K562 (cell line): ENCODE data around the gene MRPL9. TPM values are rescaled to one million over a fixed set of nuclear protein-coding genes. Genes with fewer than 3 reads are reported as not detected.

Experiments
- SRSF7 ChIP-seq: fragments of 200-400 bp; formaldehyde crosslinking; optimal IDR thresholded peaks from 2 replicates; pipeline ENCODE3; 2017; ENCODE audit warnings: mild to moderate bottlenecking, low read depth, low read length
- polyA plus RNA-seq, 8 experiments: library from polyadenylated mRNA; depleted of rRNA in 4 of 8; stranded (reverse) in 5 of 8; unstranded in 3 of 8; fragments of >200 nt; fragmentation: Nextera tagmentation in 2 of 8; fragmentation: Illumina TruSeq in 1 of 8; extraction: Ambion mirVana in 2 of 8; extraction: Trizol in 1 of 8; gene quantifications; 2 replicates each; pipeline versions ENCODE4 v1.2.1 to v1.2.3, GENCODE V29; 2011 to 2014; ENCODE audit warnings: inconsistent platforms in 1 of 8, missing spikeins in 1 of 8
- total RNA-seq, 7 experiments: library from RNA; depleted of rRNA in 6 of 7; stranded (reverse); fragments of >200 nt in 6 of 7; fragmentation: Illumina TruSeq in 2 of 7; extraction: Trizol in 2 of 7; gene quantifications; 2 replicates each; pipeline versions ENCODE4 v1.2.1 to v1.2.3, GENCODE V29; 2011 to 2021; ENCODE audit warnings: low replicate concordance in 1 of 7
- TF ChIP-seq, protein P1 (sequence below): fragments of 200-800 bp; sonication (Bioruptor generic); IDR thresholded peaks from 2 replicates; pipeline ENCODE4 v1.6.1; 2016; ENCODE audit warnings: missing genetic modification characterization, missing compliant biosample characterization
- TF ChIP-seq, protein P2 (sequence below), 2 experiments: fragments of 450-650 bp; formaldehyde crosslinking in 1 of 2; IDR thresholded peaks; 2 replicates each; pipeline versions ENCODE4 v1.4.0 to v1.6.1; 2014 to 2020; ENCODE audit warnings: mild to moderate bottlenecking in 2 of 2, borderline replicate concordance in 1 of 2, low read depth in 1 of 2
- TF ChIP-seq, protein P3 (sequence below): sonication (generic); formaldehyde crosslinking; IDR thresholded peaks from 2 replicates; pipeline ENCODE4 v1.8.0; 2023; ENCODE audit warnings: mild to moderate bottlenecking, missing genetic modification reagents
- TF ChIP-seq, protein P4 (sequence below): conservative IDR thresholded peaks from 2 replicates; pipeline ENCODE4 v1.6.1; 2011; ENCODE audit warnings: low read depth, mild to moderate bottlenecking, low read length; ENCODE audit not compliant: control insufficient read depth

The MRPL9 gene
- total and polyA plus RNA-seq, 9 of the 15 experiments (the other 6 are each of a cell fraction or from before 2014, with no cell fraction given): 38.0 to 162 (median 111) TPM

DNA sequence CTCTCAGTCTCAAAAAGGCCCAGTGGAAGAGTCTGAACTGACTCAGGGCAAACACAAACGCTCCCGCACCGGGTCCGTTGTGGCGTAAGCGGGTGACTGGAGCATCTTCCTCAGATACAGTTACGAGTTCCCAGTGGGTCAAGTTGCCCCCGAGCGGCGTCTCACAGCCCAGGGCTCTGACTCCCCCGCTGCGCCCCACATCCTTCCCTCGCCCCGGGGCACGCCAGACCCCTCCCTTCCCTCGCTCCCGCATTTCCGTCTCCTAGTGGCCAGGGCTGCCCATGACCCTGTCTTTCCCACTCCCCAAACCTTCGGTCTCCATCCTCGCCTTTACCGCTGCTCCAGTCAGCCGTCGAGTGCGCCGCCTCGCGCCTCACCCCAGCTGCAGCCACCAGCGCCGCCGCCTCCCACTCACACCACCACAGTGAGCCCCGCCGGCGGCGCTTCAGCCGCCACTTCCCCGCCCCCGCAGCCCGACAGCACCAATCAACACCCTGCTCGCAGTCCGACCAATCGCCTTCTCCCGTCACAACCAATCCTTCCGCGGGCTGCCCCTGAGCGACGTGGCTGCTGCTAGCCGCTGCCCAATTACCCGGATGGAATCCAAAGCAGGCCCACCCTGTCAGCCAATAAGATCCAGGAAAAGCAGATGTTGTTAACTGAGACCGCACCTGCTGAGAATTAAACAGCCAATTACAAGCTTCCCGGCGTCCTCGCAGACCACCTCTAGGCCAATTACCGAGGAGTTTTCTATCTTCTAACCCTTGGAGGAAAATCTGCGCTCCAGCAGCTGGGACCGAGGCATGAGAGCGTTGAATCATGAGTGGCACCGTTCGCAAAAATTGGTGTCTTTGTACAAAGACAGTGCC, 27.0 kb upstream of the MRPL9 start, which contains the start of gene TDRKH (continued):
- TF ChIP-seq, protein P1, sequence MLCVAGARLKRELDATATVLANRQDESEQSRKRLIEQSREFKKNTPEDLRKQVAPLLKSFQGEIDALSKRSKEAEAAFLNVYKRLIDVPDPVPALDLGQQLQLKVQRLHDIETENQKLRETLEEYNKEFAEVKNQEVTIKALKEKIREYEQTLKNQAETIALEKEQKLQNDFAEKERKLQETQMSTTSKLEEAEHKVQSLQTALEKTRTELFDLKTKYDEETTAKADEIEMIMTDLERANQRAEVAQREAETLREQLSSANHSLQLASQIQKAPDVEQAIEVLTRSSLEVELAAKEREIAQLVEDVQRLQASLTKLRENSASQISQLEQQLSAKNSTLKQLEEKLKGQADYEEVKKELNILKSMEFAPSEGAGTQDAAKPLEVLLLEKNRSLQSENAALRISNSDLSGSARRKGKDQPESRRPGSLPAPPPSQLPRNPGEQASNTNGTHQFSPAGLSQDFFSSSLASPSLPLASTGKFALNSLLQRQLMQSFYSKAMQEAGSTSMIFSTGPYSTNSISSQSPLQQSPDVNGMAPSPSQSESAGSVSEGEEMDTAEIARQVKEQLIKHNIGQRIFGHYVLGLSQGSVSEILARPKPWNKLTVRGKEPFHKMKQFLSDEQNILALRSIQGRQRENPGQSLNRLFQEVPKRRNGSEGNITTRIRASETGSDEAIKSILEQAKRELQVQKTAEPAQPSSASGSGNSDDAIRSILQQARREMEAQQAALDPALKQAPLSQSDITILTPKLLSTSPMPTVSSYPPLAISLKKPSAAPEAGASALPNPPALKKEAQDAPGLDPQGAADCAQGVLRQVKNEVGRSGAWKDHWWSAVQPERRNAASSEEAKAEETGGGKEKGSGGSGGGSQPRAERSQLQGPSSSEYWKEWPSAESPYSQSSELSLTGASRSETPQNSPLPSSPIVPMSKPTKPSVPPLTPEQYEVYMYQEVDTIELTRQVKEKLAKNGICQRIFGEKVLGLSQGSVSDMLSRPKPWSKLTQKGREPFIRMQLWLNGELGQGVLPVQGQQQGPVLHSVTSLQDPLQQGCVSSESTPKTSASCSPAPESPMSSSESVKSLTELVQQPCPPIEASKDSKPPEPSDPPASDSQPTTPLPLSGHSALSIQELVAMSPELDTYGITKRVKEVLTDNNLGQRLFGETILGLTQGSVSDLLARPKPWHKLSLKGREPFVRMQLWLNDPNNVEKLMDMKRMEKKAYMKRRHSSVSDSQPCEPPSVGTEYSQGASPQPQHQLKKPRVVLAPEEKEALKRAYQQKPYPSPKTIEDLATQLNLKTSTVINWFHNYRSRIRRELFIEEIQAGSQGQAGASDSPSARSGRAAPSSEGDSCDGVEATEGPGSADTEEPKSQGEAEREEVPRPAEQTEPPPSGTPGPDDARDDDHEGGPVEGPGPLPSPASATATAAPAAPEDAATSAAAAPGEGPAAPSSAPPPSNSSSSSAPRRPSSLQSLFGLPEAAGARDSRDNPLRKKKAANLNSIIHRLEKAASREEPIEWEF (CRISPR knock-in tag): peak; percentile 88; the same call in 1 of the 2 replicates
- TF ChIP-seq SRSF7: no peak
- TF ChIP-seq, protein P2, sequence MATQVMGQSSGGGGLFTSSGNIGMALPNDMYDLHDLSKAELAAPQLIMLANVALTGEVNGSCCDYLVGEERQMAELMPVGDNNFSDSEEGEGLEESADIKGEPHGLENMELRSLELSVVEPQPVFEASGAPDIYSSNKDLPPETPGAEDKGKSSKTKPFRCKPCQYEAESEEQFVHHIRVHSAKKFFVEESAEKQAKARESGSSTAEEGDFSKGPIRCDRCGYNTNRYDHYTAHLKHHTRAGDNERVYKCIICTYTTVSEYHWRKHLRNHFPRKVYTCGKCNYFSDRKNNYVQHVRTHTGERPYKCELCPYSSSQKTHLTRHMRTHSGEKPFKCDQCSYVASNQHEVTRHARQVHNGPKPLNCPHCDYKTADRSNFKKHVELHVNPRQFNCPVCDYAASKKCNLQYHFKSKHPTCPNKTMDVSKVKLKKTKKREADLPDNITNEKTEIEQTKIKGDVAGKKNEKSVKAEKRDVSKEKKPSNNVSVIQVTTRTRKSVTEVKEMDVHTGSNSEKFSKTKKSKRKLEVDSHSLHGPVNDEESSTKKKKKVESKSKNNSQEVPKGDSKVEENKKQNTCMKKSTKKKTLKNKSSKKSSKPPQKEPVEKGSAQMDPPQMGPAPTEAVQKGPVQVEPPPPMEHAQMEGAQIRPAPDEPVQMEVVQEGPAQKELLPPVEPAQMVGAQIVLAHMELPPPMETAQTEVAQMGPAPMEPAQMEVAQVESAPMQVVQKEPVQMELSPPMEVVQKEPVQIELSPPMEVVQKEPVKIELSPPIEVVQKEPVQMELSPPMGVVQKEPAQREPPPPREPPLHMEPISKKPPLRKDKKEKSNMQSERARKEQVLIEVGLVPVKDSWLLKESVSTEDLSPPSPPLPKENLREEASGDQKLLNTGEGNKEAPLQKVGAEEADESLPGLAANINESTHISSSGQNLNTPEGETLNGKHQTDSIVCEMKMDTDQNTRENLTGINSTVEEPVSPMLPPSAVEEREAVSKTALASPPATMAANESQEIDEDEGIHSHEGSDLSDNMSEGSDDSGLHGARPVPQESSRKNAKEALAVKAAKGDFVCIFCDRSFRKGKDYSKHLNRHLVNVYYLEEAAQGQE (IDR thresholded peaks at IDR 0.05; ENCODE audit: borderline replicate concordance): 0 out of 2 replicates have a peak, but pooled peaks have one; percentile 22
- TF ChIP-seq, protein P2 (CRISPR knock-in tag; IDR thresholded peaks at IDR 0.05; ENCODE audit: low read depth): 0 out of 2 replicates have a peak, but pooled peaks have one; percentile 45
- TF ChIP-seq, protein P3, sequence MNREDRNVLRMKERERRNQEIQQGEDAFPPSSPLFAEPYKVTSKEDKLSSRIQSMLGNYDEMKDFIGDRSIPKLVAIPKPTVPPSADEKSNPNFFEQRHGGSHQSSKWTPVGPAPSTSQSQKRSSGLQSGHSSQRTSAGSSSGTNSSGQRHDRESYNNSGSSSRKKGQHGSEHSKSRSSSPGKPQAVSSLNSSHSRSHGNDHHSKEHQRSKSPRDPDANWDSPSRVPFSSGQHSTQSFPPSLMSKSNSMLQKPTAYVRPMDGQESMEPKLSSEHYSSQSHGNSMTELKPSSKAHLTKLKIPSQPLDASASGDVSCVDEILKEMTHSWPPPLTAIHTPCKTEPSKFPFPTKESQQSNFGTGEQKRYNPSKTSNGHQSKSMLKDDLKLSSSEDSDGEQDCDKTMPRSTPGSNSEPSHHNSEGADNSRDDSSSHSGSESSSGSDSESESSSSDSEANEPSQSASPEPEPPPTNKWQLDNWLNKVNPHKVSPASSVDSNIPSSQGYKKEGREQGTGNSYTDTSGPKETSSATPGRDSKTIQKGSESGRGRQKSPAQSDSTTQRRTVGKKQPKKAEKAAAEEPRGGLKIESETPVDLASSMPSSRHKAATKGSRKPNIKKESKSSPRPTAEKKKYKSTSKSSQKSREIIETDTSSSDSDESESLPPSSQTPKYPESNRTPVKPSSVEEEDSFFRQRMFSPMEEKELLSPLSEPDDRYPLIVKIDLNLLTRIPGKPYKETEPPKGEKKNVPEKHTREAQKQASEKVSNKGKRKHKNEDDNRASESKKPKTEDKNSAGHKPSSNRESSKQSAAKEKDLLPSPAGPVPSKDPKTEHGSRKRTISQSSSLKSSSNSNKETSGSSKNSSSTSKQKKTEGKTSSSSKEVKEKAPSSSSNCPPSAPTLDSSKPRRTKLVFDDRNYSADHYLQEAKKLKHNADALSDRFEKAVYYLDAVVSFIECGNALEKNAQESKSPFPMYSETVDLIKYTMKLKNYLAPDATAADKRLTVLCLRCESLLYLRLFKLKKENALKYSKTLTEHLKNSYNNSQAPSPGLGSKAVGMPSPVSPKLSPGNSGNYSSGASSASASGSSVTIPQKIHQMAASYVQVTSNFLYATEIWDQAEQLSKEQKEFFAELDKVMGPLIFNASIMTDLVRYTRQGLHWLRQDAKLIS (CRISPR knock-in tag): no peak
- TF ChIP-seq, protein P4, sequence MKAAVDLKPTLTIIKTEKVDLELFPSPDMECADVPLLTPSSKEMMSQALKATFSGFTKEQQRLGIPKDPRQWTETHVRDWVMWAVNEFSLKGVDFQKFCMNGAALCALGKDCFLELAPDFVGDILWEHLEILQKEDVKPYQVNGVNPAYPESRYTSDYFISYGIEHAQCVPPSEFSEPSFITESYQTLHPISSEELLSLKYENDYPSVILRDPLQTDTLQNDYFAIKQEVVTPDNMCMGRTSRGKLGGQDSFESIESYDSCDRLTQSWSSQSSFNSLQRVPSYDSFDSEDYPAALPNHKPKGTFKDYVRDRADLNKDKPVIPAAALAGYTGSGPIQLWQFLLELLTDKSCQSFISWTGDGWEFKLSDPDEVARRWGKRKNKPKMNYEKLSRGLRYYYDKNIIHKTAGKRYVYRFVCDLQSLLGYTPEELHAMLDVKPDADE: 0 out of 2 replicates have a peak, but pooled peaks have one; percentile 52
